Astrocyte (in vitro differentiated cells and primary cell): ENCODE data around the gene NKD1. TPM values are rescaled to one million over a fixed set of nuclear protein-coding genes. Genes with fewer than 3 reads are reported as not detected.

Experiments used
- DNase-seq: peaks from one replicate; pipeline ENCODE4 v3.0.0-alpha.2; 2010; ENCODE audit warnings: low read depth
- FAIRE-seq: peaks from 2 replicates; lab custom pipeline; 2011; peaks lifted over from hg19 to GRCh38; lab: Jason Lieb, UNC
- H2AFZ ChIP-seq: 2 replicates; pipeline ENCODE4 v1.6.0; 2012; ENCODE audit warnings: low read depth, low read length, inconsistent platforms
- H3K27ac ChIP-seq: 2 replicates; pipeline ENCODE4 v1.5.1; 2011; ENCODE audit warnings: low read depth, low read length, inconsistent platforms
- H3K27me3 ChIP-seq: 2 replicates; pipeline ENCODE4 v1.6.0; 2011; ENCODE audit warnings: low read length, inconsistent platforms; ENCODE audit not compliant: insufficient read depth
- H3K36me3 ChIP-seq: 2 replicates; pipeline ENCODE4 v1.5.1; 2011; ENCODE audit warnings: low read length, inconsistent platforms; ENCODE audit not compliant: insufficient read depth
- H3K4me1 ChIP-seq: 2 replicates; pipeline ENCODE4 v1.5.1; 2011; ENCODE audit warnings: low read length, inconsistent platforms; ENCODE audit not compliant: insufficient read depth
- H3K4me2 ChIP-seq: 2 replicates; pipeline ENCODE4 v1.6.0; 2012; ENCODE audit warnings: low read length, inconsistent platforms
- H3K4me3 ChIP-seq: 2 replicates; pipeline ENCODE4 v1.5.1; 2011; ENCODE audit warnings: low read depth, mild to moderate bottlenecking, low read length, inconsistent platforms; ENCODE audit not compliant: insufficient read depth
- H3K79me2 ChIP-seq: 2 replicates; pipeline ENCODE4 v1.6.0; 2012; ENCODE audit warnings: mild to moderate bottlenecking, low read length, inconsistent platforms; ENCODE audit not compliant: insufficient read depth
- H3K9ac ChIP-seq: 2 replicates; pipeline ENCODE4 v1.6.0; 2012; ENCODE audit warnings: mild to moderate bottlenecking, low read length, inconsistent platforms
- H3K9me3 ChIP-seq: 2 replicates; pipeline ENCODE4 v1.5.1; 2012; ENCODE audit warnings: low read depth, mild to moderate bottlenecking, low read length, inconsistent platforms; ENCODE audit not compliant: insufficient read depth
- H4K20me1 ChIP-seq: 2 replicates; pipeline ENCODE4 v1.6.0; 2012; ENCODE audit warnings: low read length, inconsistent platforms; ENCODE audit not compliant: insufficient read depth
- H3K27ac Mint-ChIP-seq: one replicate; pipeline ENCODE4 v1.8.0; 2021; ENCODE audit warnings: mild to moderate bottlenecking, mixed read lengths; ENCODE audit not compliant: unreplicated experiment
- H3K27me3 Mint-ChIP-seq: one replicate; pipeline ENCODE4 v1.8.0; 2021; ENCODE audit warnings: low read depth, mixed read lengths; ENCODE audit not compliant: unreplicated experiment
- H3K36me3 Mint-ChIP-seq: one replicate; pipeline ENCODE4 v1.8.0; 2021; ENCODE audit warnings: low read depth, mixed read lengths; ENCODE audit not compliant: unreplicated experiment
- H3K4me1 Mint-ChIP-seq: one replicate; pipeline ENCODE4 v1.8.0; 2021; ENCODE audit warnings: low read depth, mixed read lengths; ENCODE audit not compliant: unreplicated experiment
- H3K4me3 Mint-ChIP-seq: one replicate; pipeline ENCODE4 v1.8.0; 2021; ENCODE audit warnings: mild to moderate bottlenecking, moderate library complexity, mixed read lengths; ENCODE audit not compliant: unreplicated experiment
- H3K9me3 Mint-ChIP-seq: one replicate; pipeline ENCODE4 v1.8.0; 2021; ENCODE audit warnings: mild to moderate bottlenecking, mixed read lengths; ENCODE audit not compliant: unreplicated experiment
- CTCF ChIP-seq: IDR thresholded peaks from 2 replicates; pipeline ENCODE4 v1.5.1; 2011; ENCODE audit warnings: low read depth, mild to moderate bottlenecking, inconsistent platforms, low read length, moderate library complexity; ENCODE audit not compliant: insufficient read depth
- EZH2 ChIP-seq: IDR thresholded peaks from 2 replicates; pipeline ENCODE4 v1.6.1; 2012; ENCODE audit warnings: mild to moderate bottlenecking, low read length, inconsistent platforms; ENCODE audit not compliant: insufficient read depth
- total RNA-seq: library from RNA; stranded (reverse); gene quantifications from 2 replicates; pipeline ENCODE4 v1.2.1, GENCODE V29; 2021

Gene NKD1
- total RNA-seq, 1 donor from 2014 or later: 9.1 TPM

- Histone ChIP-seq H2AFZ (no peak overlapping the region), H3K79me2 (no peaks in the 10 kb centered on the region), H3K27me3 (no peaks in the 10 kb centered on the region), H3K9ac (no peak overlapping the region), H3K9me3 (no peaks in the 10 kb centered on the region), H3K4me2 (no peak overlapping the region), H3K4me3 (no peak overlapping the region), H4K20me1 (no peaks in the 10 kb centered on the region), H3K4me1 (no peaks in the 10 kb centered on the region), H3K27ac (no peak overlapping the region), H3K36me3 (no peaks in the 10 kb centered on the region)
- TF ChIP-seq CTCF (no peak), EZH2 (no peak)
- H3K4me3 Mint-ChIP-seq: no peak overlapping the region
- no peak for FAIRE-seq
- no peaks in the 10 kb centered on the region for H3K36me3 Mint-ChIP-seq
- peaks cover 49% of the 10 kb centered on the region for H3K27me3 Mint-ChIP-seq
- no peak for DNase-seq
- no peaks in the 10 kb centered on the region for H3K4me1 Mint-ChIP-seq
- no peak overlapping the region for H3K27ac Mint-ChIP-seq
- peaks cover 1% of the 10 kb centered on the region for H3K9me3 Mint-ChIP-seq
Observed at GRCh38 chr16:50643192-50643591, 95.0 kb downstream of the NKD1 start.

GRCh38 chr16:50644245-50644644 lies 96.0 kb downstream of the NKD1 start:
- Histone ChIP-seq H3K4me3 (no peak overlapping the region), H3K79me2 (no peaks in the 10 kb centered on the region), H3K9ac (no peak overlapping the region), H2AFZ (no peak overlapping the region), H3K4me2 (no peak overlapping the region), H4K20me1 (no peaks in the 10 kb centered on the region), H3K4me1 (no peaks in the 10 kb centered on the region), H3K9me3 (no peaks in the 10 kb centered on the region), H3K27ac (no peak overlapping the region), H3K27me3 (no peaks in the 10 kb centered on the region), H3K36me3 (no peaks in the 10 kb centered on the region)
- no peaks in the 10 kb centered on the region for H3K4me1 Mint-ChIP-seq
- peaks cover 6% of the 10 kb centered on the region for H3K9me3 Mint-ChIP-seq
- H3K27me3 Mint-ChIP-seq: peaks cover 51% of the 10 kb centered on the region
- TF ChIP-seq EZH2: no peak
- no peak for TF ChIP-seq CTCF
- no peak for FAIRE-seq
- H3K27ac Mint-ChIP-seq: no peak overlapping the region
- no peak for DNase-seq
- no peak overlapping the region for H3K4me3 Mint-ChIP-seq
- no peaks in the 10 kb centered on the region for H3K36me3 Mint-ChIP-seq

GRCh38 chr16:50644729-50645128 lies 96.5 kb downstream of the NKD1 start:
- Mint-ChIP-seq H3K27me3 (peaks cover 51% of the 10 kb centered on the region), H3K27ac (no peak overlapping the region), H3K4me3 (no peak overlapping the region), H3K36me3 (no peaks in the 10 kb centered on the region), H3K4me1 (no peaks in the 10 kb centered on the region), H3K9me3 (peaks cover 6% of the 10 kb centered on the region)
- H2AFZ ChIP-seq: no peak overlapping the region
- H3K79me2 ChIP-seq: no peaks in the 10 kb centered on the region
- no peak overlapping the region for H3K4me3 ChIP-seq
- no peaks in the 10 kb centered on the region for H3K4me1 ChIP-seq
- TF ChIP-seq CTCF (peak; percentile 15), EZH2 (no peak)
- H3K9ac ChIP-seq: no peak overlapping the region
- H3K4me2 ChIP-seq: no peak overlapping the region
- H4K20me1 ChIP-seq: no peaks in the 10 kb centered on the region
- no peaks in the 10 kb centered on the region for H3K36me3 ChIP-seq
- peak; percentile 12 for DNase-seq
- H3K27ac ChIP-seq: no peak overlapping the region
- no peaks in the 10 kb centered on the region for H3K9me3 ChIP-seq
- no peaks in the 10 kb centered on the region for H3K27me3 ChIP-seq
- FAIRE-seq: no peak
